GM23338 (cell line): Measurements from ENCODE around the gene POU3F3. TPM values are rescaled to one million over a fixed set of nuclear protein-coding genes. Genes with fewer than 3 reads are reported as not detected.

Experiments
- ATAC-seq: fragments of 200-7000 bp; cut with Tn5 transposase; 3 replicates; pipeline ENCODE4 v1.9.1; 2020
- DNase-seq: peaks from one replicate; pipeline ENCODE4 v3.0.0-alpha.2; 2015; ENCODE audit warnings: low spot score
- H2AFZ ChIP-seq: fragments of 200-600 bp; sonication (generic); 2 replicates; pipeline ENCODE4 v1.8.0; 2016; ENCODE audit warnings: antibody characterized with exemption, mild to moderate bottlenecking, moderate library complexity
- H3F3A ChIP-seq: fragments of 200-600 bp; sonication (generic); replicated peaks from 2 replicates; pipeline ENCODE4 v1.8.0; 2017; ENCODE audit warnings: antibody characterized with exemption, mixed run types, low read depth
- H3K27ac ChIP-seq: fragments of 200-600 bp; sonication (generic); 2 replicates; pipeline ENCODE4 v1.6.1; 2016; ENCODE audit warnings: low read depth
- H3K27me3 ChIP-seq: fragments of 200-600 bp; sonication (generic); 2 replicates; pipeline ENCODE4 v1.8.0; 2016; ENCODE audit warnings: mild to moderate bottlenecking, mixed run types, moderate library complexity; ENCODE audit not compliant: insufficient read depth
- H3K36me3 ChIP-seq: fragments of 200-600 bp; sonication (generic); 2 replicates; pipeline ENCODE4 v1.8.0; 2016; ENCODE audit warnings: mild to moderate bottlenecking; ENCODE audit not compliant: insufficient read depth
- H3K4me1 ChIP-seq: fragments of 200-600 bp; sonication (generic); 2 replicates; pipeline ENCODE4 v1.8.0; 2016; ENCODE audit warnings: mild to moderate bottlenecking, moderate library complexity; ENCODE audit not compliant: insufficient read depth
- H3K4me2 ChIP-seq: fragments of 200-600 bp; sonication (generic); 2 replicates; pipeline ENCODE4 v1.7.1; 2017; ENCODE audit warnings: mixed run types
- H3K4me3 ChIP-seq: fragments of 200-600 bp; sonication (generic); 2 replicates; pipeline ENCODE4 v1.6.1; 2016; ENCODE audit warnings: mixed run types
- H3K79me2 ChIP-seq: fragments of 200-600 bp; sonication (generic); replicated peaks from 2 replicates; pipeline ENCODE4 v1.8.0; 2017; ENCODE audit warnings: mild to moderate bottlenecking; ENCODE audit not compliant: insufficient read depth
- H3K9me2 ChIP-seq: fragments of 200-600 bp; sonication (generic); 2 replicates; pipeline ENCODE4 v1.8.0; 2017; ENCODE audit not compliant: insufficient read depth
- H4K20me1 ChIP-seq: fragments of 200-600 bp; sonication (generic); replicated peaks from 2 replicates; pipeline ENCODE4 v1.8.0; 2017; ENCODE audit warnings: mild to moderate bottlenecking; ENCODE audit not compliant: insufficient read depth
- H3K27ac Mint-ChIP-seq: 2 replicates; pipeline ENCODE4 v1.8.0; 2020; ENCODE audit warnings: inconsistent platforms, mild to moderate bottlenecking, moderate library complexity, mixed read lengths
- H3K27me3 Mint-ChIP-seq: 3 replicates; pipeline ENCODE4 v1.8.0; 2022; ENCODE audit warnings: low read depth, mild to moderate bottlenecking, moderate library complexity, mixed read lengths, inconsistent platforms; ENCODE audit not compliant: insufficient read depth, poor library complexity
- H3K36me3 Mint-ChIP-seq: 3 replicates; pipeline ENCODE4 v1.8.0; 2021; ENCODE audit warnings: low read depth, mild to moderate bottlenecking, inconsistent platforms, moderate library complexity, mixed read lengths
- H3K4me1 Mint-ChIP-seq: 3 replicates; pipeline ENCODE4 v1.8.0; 2020; ENCODE audit warnings: mild to moderate bottlenecking, inconsistent platforms, mixed read lengths
- H3K4me3 Mint-ChIP-seq: 3 replicates; pipeline ENCODE4 v1.8.0; 2021; ENCODE audit warnings: moderate library complexity, mild to moderate bottlenecking, inconsistent platforms, mixed read lengths
- H3K9me3 Mint-ChIP-seq: 3 replicates; pipeline ENCODE4 v1.8.0; 2020; ENCODE audit warnings: moderate library complexity, mild to moderate bottlenecking, inconsistent platforms, mixed read lengths
- CREB1 ChIP-seq: fragments of 250-450 bp; sonication (Bioruptor Pico); IDR thresholded peaks from 2 replicates; pipeline ENCODE4 v1.5.0; 2020; ENCODE audit warnings: low read depth, mild to moderate bottlenecking, moderate library complexity
- ETS1 ChIP-seq: IDR thresholded peaks from 2 replicates; pipeline ENCODE4 v1.6.1; 2016; ENCODE audit warnings: antibody characterized with exemption
- EZH2phosphoT487 ChIP-seq: fragments of 200-600 bp; sonication (generic); IDR thresholded peaks from one replicate; pipeline ENCODE4 v1.8.1; 2018; ENCODE audit warnings: antibody characterized with exemption; ENCODE audit not compliant: unreplicated experiment
- JUNB ChIP-seq: IDR thresholded peaks from one replicate; pipeline ENCODE4 v1.6.1; 2016; ENCODE audit warnings: antibody characterized with exemption; ENCODE audit not compliant: unreplicated experiment
- NANOG ChIP-seq: IDR thresholded peaks from 2 replicates; pipeline ENCODE4 v1.6.1; 2016; ENCODE audit warnings: antibody characterized with exemption, borderline replicate concordance
- ZNF114 ChIP-seq: fragments of 250-450 bp; sonication (Bioruptor Pico); IDR thresholded peaks from 2 replicates; pipeline ENCODE4 v1.5.0; 2020; ENCODE audit warnings: mild to moderate bottlenecking, moderate library complexity
- polyA plus RNA-seq: library from polyadenylated mRNA; unstranded; fragments of >200 nt; fragmentation: Nextera tagmentation; extraction: Ambion mirVana; gene quantifications from 2 replicates; pipeline ENCODE4 v1.2.1, GENCODE V29; 2016
- total RNA-seq: library from RNA; depleted of rRNA; stranded (reverse); fragments of >200 nt; shearing (Covaris generic); gene quantifications from 2 replicates; pipeline ENCODE4 v1.2.3, GENCODE V29; 2014
- TF ChIP-seq, protein P1 (sequence below): IDR thresholded peaks from one replicate; pipeline ENCODE4 v1.6.1; 2018; ENCODE audit warnings: antibody characterized with exemption; ENCODE audit not compliant: unreplicated experiment
- TF ChIP-seq, protein P2 (sequence below), 2 experiments: fragments of 200-600 bp in 1 of 2; sonication (generic) in 1 of 2; conservative IDR thresholded peaks; 2 replicates each; pipeline versions ENCODE4 v1.5.1 to v1.6.1; 2016 to 2017; ENCODE audit warnings: antibody characterized with exemption in 2 of 2, low read depth in 2 of 2, mild to moderate bottlenecking in 2 of 2, moderate library complexity in 1 of 2

The POU3F3 gene
- total and polyA plus RNA-seq, 2 experiments from 2014 or later, result 0.06 to 0.24 TPM

GRCh38 chr2:104825124-104825865, 28.6 kb upstream of the POU3F3 start:
- TF ChIP-seq JUNB, result no peak
- TF ChIP-seq, protein P1, sequence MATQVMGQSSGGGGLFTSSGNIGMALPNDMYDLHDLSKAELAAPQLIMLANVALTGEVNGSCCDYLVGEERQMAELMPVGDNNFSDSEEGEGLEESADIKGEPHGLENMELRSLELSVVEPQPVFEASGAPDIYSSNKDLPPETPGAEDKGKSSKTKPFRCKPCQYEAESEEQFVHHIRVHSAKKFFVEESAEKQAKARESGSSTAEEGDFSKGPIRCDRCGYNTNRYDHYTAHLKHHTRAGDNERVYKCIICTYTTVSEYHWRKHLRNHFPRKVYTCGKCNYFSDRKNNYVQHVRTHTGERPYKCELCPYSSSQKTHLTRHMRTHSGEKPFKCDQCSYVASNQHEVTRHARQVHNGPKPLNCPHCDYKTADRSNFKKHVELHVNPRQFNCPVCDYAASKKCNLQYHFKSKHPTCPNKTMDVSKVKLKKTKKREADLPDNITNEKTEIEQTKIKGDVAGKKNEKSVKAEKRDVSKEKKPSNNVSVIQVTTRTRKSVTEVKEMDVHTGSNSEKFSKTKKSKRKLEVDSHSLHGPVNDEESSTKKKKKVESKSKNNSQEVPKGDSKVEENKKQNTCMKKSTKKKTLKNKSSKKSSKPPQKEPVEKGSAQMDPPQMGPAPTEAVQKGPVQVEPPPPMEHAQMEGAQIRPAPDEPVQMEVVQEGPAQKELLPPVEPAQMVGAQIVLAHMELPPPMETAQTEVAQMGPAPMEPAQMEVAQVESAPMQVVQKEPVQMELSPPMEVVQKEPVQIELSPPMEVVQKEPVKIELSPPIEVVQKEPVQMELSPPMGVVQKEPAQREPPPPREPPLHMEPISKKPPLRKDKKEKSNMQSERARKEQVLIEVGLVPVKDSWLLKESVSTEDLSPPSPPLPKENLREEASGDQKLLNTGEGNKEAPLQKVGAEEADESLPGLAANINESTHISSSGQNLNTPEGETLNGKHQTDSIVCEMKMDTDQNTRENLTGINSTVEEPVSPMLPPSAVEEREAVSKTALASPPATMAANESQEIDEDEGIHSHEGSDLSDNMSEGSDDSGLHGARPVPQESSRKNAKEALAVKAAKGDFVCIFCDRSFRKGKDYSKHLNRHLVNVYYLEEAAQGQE, result no peak
- TF ChIP-seq NANOG, result no peak
- TF ChIP-seq, protein P2, sequence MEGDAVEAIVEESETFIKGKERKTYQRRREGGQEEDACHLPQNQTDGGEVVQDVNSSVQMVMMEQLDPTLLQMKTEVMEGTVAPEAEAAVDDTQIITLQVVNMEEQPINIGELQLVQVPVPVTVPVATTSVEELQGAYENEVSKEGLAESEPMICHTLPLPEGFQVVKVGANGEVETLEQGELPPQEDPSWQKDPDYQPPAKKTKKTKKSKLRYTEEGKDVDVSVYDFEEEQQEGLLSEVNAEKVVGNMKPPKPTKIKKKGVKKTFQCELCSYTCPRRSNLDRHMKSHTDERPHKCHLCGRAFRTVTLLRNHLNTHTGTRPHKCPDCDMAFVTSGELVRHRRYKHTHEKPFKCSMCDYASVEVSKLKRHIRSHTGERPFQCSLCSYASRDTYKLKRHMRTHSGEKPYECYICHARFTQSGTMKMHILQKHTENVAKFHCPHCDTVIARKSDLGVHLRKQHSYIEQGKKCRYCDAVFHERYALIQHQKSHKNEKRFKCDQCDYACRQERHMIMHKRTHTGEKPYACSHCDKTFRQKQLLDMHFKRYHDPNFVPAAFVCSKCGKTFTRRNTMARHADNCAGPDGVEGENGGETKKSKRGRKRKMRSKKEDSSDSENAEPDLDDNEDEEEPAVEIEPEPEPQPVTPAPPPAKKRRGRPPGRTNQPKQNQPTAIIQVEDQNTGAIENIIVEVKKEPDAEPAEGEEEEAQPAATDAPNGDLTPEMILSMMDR (conservative IDR thresholded peaks at IDR 0.05; ENCODE audit: low read depth in 2 of 2), result no peak
- no peak for TF ChIP-seq ETS1
- TF ChIP-seq CREB1 (CRISPR knock-in tag), result no peak
- TF ChIP-seq ZNF114 (CRISPR knock-in tag), result no peak
- TF ChIP-seq EZH2phosphoT487, result no peak
- H2AFZ ChIP-seq, result no peak overlapping the region
- Mint-ChIP-seq H3K4me3 (no peak overlapping the region), H3K36me3 (peaks cover 13% of the 10 kb centered on the region), H3K9me3 (peaks cover 16% of the 10 kb centered on the region), H3K4me1 (no peaks in the 10 kb centered on the region; the same call in 2 of the 3 replicates), H3K27ac (no peak overlapping the region), H3K27me3 (peaks cover 2% of the 10 kb centered on the region)
- DNase-seq (no peak), ATAC-seq (no peak)
- no peaks in the 10 kb centered on the region for H4K20me1 ChIP-seq
- H3F3A ChIP-seq, result no peaks in the 10 kb centered on the region
- 0 out of 2 replicates have a peak, but pooled peaks cover 5% of the 10 kb centered on the region for H3K9me2 ChIP-seq
- H3K79me2 ChIP-seq, result no peaks in the 10 kb centered on the region
- no peaks in the 10 kb centered on the region for H3K4me1 ChIP-seq
- H3K4me3 ChIP-seq, result no peak overlapping the region
- no peak overlapping the region for H3K4me2 ChIP-seq
- no peaks in the 10 kb centered on the region for H3K36me3 ChIP-seq
- H3K27ac ChIP-seq, result no peak overlapping the region
- no peaks in the 10 kb centered on the region for H3K27me3 ChIP-seq
